Activated naive CD8-positive, alpha-beta T cell (primary cell): Measurements from ENCODE around the gene TRIB2.

Experiments used
- H3K27ac Mint-ChIP-seq: one replicate; pipeline ENCODE4 v1.8.0; 2021; ENCODE audit warnings: mixed read lengths
- H3K27me3 Mint-ChIP-seq: one replicate; pipeline ENCODE4 v1.8.0; 2021; ENCODE audit warnings: mixed read lengths
- H3K36me3 Mint-ChIP-seq: one replicate; pipeline ENCODE4 v1.8.0; 2021; ENCODE audit warnings: mixed read lengths
- H3K4me1 Mint-ChIP-seq: one replicate; pipeline ENCODE4 v1.8.0; 2021; ENCODE audit warnings: low read depth, mixed read lengths
- H3K4me3 Mint-ChIP-seq: one replicate; pipeline ENCODE4 v1.8.0; 2021; ENCODE audit warnings: mild to moderate bottlenecking, mixed read lengths
- H3K9me3 Mint-ChIP-seq: one replicate; pipeline ENCODE4 v1.8.0; 2021; ENCODE audit warnings: low read depth, mixed read lengths

Gene TRIB2

GRCh38 chr2:12764849-12765605 lies 48.3 kb downstream of the TRIB2 start:
- Mint-ChIP-seq H3K27me3 (peaks cover 9% of the 10 kb centered on the region), H3K4me1 (peaks cover 8% of the 10 kb centered on the region), H3K36me3 (no peaks in the 10 kb centered on the region), H3K9me3 (no peaks in the 10 kb centered on the region), H3K4me3 (no peak overlapping the region), H3K27ac (peak overlapping the region; percentile 10)

GRCh38 chr2:12766421-12766879 lies 49.7 kb downstream of the TRIB2 start:
- no peak overlapping the region for H3K4me3 Mint-ChIP-seq
- H3K4me1 Mint-ChIP-seq = no peaks in the 10 kb centered on the region
- H3K27ac Mint-ChIP-seq = no peak overlapping the region
- no peaks in the 10 kb centered on the region for H3K9me3 Mint-ChIP-seq
- no peaks in the 10 kb centered on the region for H3K36me3 Mint-ChIP-seq
- peaks cover 16% of the 10 kb centered on the region for H3K27me3 Mint-ChIP-seq

- no peaks in the 10 kb centered on the region for H3K4me1 Mint-ChIP-seq
- H3K36me3 Mint-ChIP-seq = no peaks in the 10 kb centered on the region
- no peaks in the 10 kb centered on the region for H3K9me3 Mint-ChIP-seq
- H3K27ac Mint-ChIP-seq = no peak overlapping the region
- H3K4me3 Mint-ChIP-seq = no peak overlapping the region
- peaks cover 16% of the 10 kb centered on the region for H3K27me3 Mint-ChIP-seq
These were observed 50.8 kb downstream of the TRIB2 start for GRCh38 chr2:12767541-12767940.

- Mint-ChIP-seq H3K4me1 (no peaks in the 10 kb centered on the region), H3K4me3 (no peak overlapping the region), H3K27me3 (peaks cover 16% of the 10 kb centered on the region), H3K36me3 (no peaks in the 10 kb centered on the region), H3K9me3 (no peaks in the 10 kb centered on the region), H3K27ac (no peak overlapping the region)
These were observed 51.4 kb downstream of the TRIB2 start for GRCh38 chr2:12767996-12768624.

- Mint-ChIP-seq H3K36me3 (no peaks in the 10 kb centered on the region), H3K4me1 (no peaks in the 10 kb centered on the region), H3K9me3 (no peaks in the 10 kb centered on the region), H3K27ac (no peak overlapping the region), H3K27me3 (peaks cover 16% of the 10 kb centered on the region), H3K4me3 (no peak overlapping the region)
These were observed 52.9 kb downstream of the TRIB2 start for GRCh38 chr2:12769492-12770105.

- no peak overlapping the region for H3K27ac Mint-ChIP-seq
- no peak overlapping the region for H3K4me3 Mint-ChIP-seq
- H3K4me1 Mint-ChIP-seq = no peaks in the 10 kb centered on the region
- no peaks in the 10 kb centered on the region for H3K9me3 Mint-ChIP-seq
- no peaks in the 10 kb centered on the region for H3K36me3 Mint-ChIP-seq
- H3K27me3 Mint-ChIP-seq = peaks cover 16% of the 10 kb centered on the region
These were observed 53.7 kb downstream of the TRIB2 start for GRCh38 chr2:12770300-12770968.

GRCh38 chr2:12771154-12771553 lies 54.4 kb downstream of the TRIB2 start:
- Mint-ChIP-seq H3K4me3 (no peak overlapping the region), H3K27me3 (peaks cover 16% of the 10 kb centered on the region), H3K9me3 (no peaks in the 10 kb centered on the region), H3K27ac (no peak overlapping the region), H3K36me3 (no peaks in the 10 kb centered on the region), H3K4me1 (no peaks in the 10 kb centered on the region)

- no peak overlapping the region for H3K27ac Mint-ChIP-seq
- no peaks in the 10 kb centered on the region for H3K36me3 Mint-ChIP-seq
- no peaks in the 10 kb centered on the region for H3K9me3 Mint-ChIP-seq
- no peaks in the 10 kb centered on the region for H3K4me1 Mint-ChIP-seq
- peaks cover 12% of the 10 kb centered on the region for H3K27me3 Mint-ChIP-seq
- no peak overlapping the region for H3K4me3 Mint-ChIP-seq
These were observed 57.1 kb downstream of the TRIB2 start for GRCh38 chr2:12773586-12774394.

GRCh38 chr2:12774395-12774727 lies 57.6 kb downstream of the TRIB2 start:
- peaks cover under 1% of the 10 kb centered on the region for H3K4me1 Mint-ChIP-seq
- no peak overlapping the region for H3K4me3 Mint-ChIP-seq
- no peaks in the 10 kb centered on the region for H3K9me3 Mint-ChIP-seq
- no peaks in the 10 kb centered on the region for H3K36me3 Mint-ChIP-seq
- no peak overlapping the region for H3K27ac Mint-ChIP-seq
- peaks cover 9% of the 10 kb centered on the region for H3K27me3 Mint-ChIP-seq

GRCh38 chr2:12776521-12776961 lies 59.8 kb downstream of the TRIB2 start:
- Mint-ChIP-seq H3K27ac (no peak overlapping the region), H3K36me3 (no peaks in the 10 kb centered on the region), H3K4me3 (no peak overlapping the region), H3K4me1 (peaks cover 5% of the 10 kb centered on the region), H3K9me3 (no peaks in the 10 kb centered on the region), H3K27me3 (no peaks in the 10 kb centered on the region)

GRCh38 chr2:12778369-12778768 lies 61.6 kb downstream of the TRIB2 start:
- no peak overlapping the region for H3K4me3 Mint-ChIP-seq
- no peak overlapping the region for H3K27ac Mint-ChIP-seq
- no peaks in the 10 kb centered on the region for H3K9me3 Mint-ChIP-seq
- H3K27me3 Mint-ChIP-seq = peaks cover 2% of the 10 kb centered on the region
- H3K4me1 Mint-ChIP-seq = peaks cover 5% of the 10 kb centered on the region
- H3K36me3 Mint-ChIP-seq = no peaks in the 10 kb centered on the region

GRCh38 chr2:12778811-12779579 lies 62.3 kb downstream of the TRIB2 start:
- Mint-ChIP-seq H3K36me3 (no peaks in the 10 kb centered on the region), H3K27ac (no peak overlapping the region)

GRCh38 chr2:12781329-12781728 lies 64.6 kb downstream of the TRIB2 start:
- Mint-ChIP-seq H3K27ac (no peak overlapping the region), H3K4me1 (peaks cover 5% of the 10 kb centered on the region), H3K36me3 (no peaks in the 10 kb centered on the region), H3K4me3 (no peak overlapping the region), H3K9me3 (no peaks in the 10 kb centered on the region), H3K27me3 (peaks cover 3% of the 10 kb centered on the region)

More at GRCh38 chr2:12778811-12779579, 62.3 kb downstream of the TRIB2 start:
- no peaks in the 10 kb centered on the region for H3K9me3 Mint-ChIP-seq
- H3K4me1 Mint-ChIP-seq = peaks cover 5% of the 10 kb centered on the region
- H3K4me3 Mint-ChIP-seq = no peak overlapping the region
- peaks cover 2% of the 10 kb centered on the region for H3K27me3 Mint-ChIP-seq
